ENCODE results near the gene RPL10A.
A peak's percentile ranks its signal among the peaks of the same experiment; 100 is the strongest.

RPL10A gene

GRCh38 chr6:35497571-35498421, 29.6 kb downstream of the RPL10A start:
- peak; percentile 30; the same call in 2 of the 3 replicates for ATAC-seq
- TF ChIP-seq ZNF565 (CRISPR knock-in tag; conservative IDR thresholded peaks at IDR 0.05; ENCODE audit: low read depth), result no peak
- TF ChIP-seq CSDC2 (CRISPR knock-in tag; IDR thresholded peaks at IDR 0.05), result 0 out of 2 replicates have a peak, but pooled peaks have one; percentile 23
- peak; percentile 33; the same call in 1 of the 2 replicates for TF ChIP-seq ZNF70 (CRISPR knock-in tag; IDR thresholded peaks at IDR 0.05)
- no peak; the same call in 1 of the 2 replicates for TF ChIP-seq ZFP30 (CRISPR knock-in tag; IDR thresholded peaks at IDR 0.05)
- peak; percentile 44; the same call in 1 of the 2 replicates for TF ChIP-seq TCF4 (CRISPR knock-in tag; IDR thresholded peaks at IDR 0.05; ENCODE audit: borderline replicate concordance)
- no peak for TF ChIP-seq ZC3H10 (CRISPR knock-in tag; IDR thresholded peaks at IDR 0.05)

GRCh38 chr6:35498422-35499067, 30.3 kb downstream of the RPL10A start:
- no peak for TF ChIP-seq SNAI2 (CRISPR knock-in tag; IDR thresholded peaks at IDR 0.05)
- no peak for TF ChIP-seq PPARA (CRISPR knock-in tag; IDR thresholded peaks at IDR 0.05; ENCODE audit: borderline replicate concordance)
- TF ChIP-seq BACH2 (CRISPR knock-in tag; IDR thresholded peaks at IDR 0.05; ENCODE audit: borderline replicate concordance), result no peak
- TF ChIP-seq ARNTL (CRISPR knock-in tag; IDR thresholded peaks at IDR 0.05; ENCODE audit: borderline replicate concordance, low read depth), result no peak
- no peak for TF ChIP-seq ZC3H10 (CRISPR knock-in tag; IDR thresholded peaks at IDR 0.05)
- TF ChIP-seq POU6F1 (CRISPR knock-in tag; IDR thresholded peaks at IDR 0.05; ENCODE audit: borderline replicate concordance, low read depth), result no peak
- no peak for TF ChIP-seq ISL1 (CRISPR knock-in tag; IDR thresholded peaks at IDR 0.05)
- no peak for TF ChIP-seq ZFP30 (CRISPR knock-in tag; IDR thresholded peaks at IDR 0.05)
- no peak for TF ChIP-seq ZNF8 (CRISPR knock-in tag; IDR thresholded peaks at IDR 0.05)
- TF ChIP-seq ESRRG (CRISPR knock-in tag; IDR thresholded peaks at IDR 0.05), result no peak
- no peak for TF ChIP-seq CSRNP3 (CRISPR knock-in tag; IDR thresholded peaks at IDR 0.05)
- TF ChIP-seq CSDC2 (CRISPR knock-in tag; IDR thresholded peaks at IDR 0.05), result no peak
- TF ChIP-seq GLIS3 (CRISPR knock-in tag; IDR thresholded peaks at IDR 0.05), result no peak
- no peak for TF ChIP-seq TSHZ2 (CRISPR knock-in tag; IDR thresholded peaks at IDR 0.05)
- TF ChIP-seq OSR1 (CRISPR knock-in tag; IDR thresholded peaks at IDR 0.05), result no peak
- TF ChIP-seq TOX (CRISPR knock-in tag; IDR thresholded peaks at IDR 0.05; ENCODE audit: borderline replicate concordance), result no peak
- TF ChIP-seq ZFP3 (CRISPR knock-in tag; IDR thresholded peaks at IDR 0.05), result no peak
- TF ChIP-seq ZNF70 (CRISPR knock-in tag; IDR thresholded peaks at IDR 0.05), result no peak
- no peak for TF ChIP-seq CREB5 (CRISPR knock-in tag; IDR thresholded peaks at IDR 0.05; ENCODE audit: low read depth)
- TF ChIP-seq ZNF565 (CRISPR knock-in tag; conservative IDR thresholded peaks at IDR 0.05; ENCODE audit: low read depth), result no peak
- no peak for ATAC-seq

- TF ChIP-seq TCF4 (CRISPR knock-in tag; IDR thresholded peaks at IDR 0.05; ENCODE audit: borderline replicate concordance), result no peak
- no peak for TF ChIP-seq GLIS3 (CRISPR knock-in tag; IDR thresholded peaks at IDR 0.05)
- TF ChIP-seq BACH2 (CRISPR knock-in tag; IDR thresholded peaks at IDR 0.05; ENCODE audit: borderline replicate concordance), result no peak
- TF ChIP-seq RARB (CRISPR knock-in tag; IDR thresholded peaks at IDR 0.05), result no peak
- no peak for TF ChIP-seq ZNF70 (CRISPR knock-in tag; IDR thresholded peaks at IDR 0.05)
- TF ChIP-seq ARNTL (CRISPR knock-in tag; IDR thresholded peaks at IDR 0.05; ENCODE audit: borderline replicate concordance, low read depth), result no peak
- TF ChIP-seq SNAI2 (CRISPR knock-in tag; IDR thresholded peaks at IDR 0.05), result no peak
- no peak for TF ChIP-seq TOX (CRISPR knock-in tag; IDR thresholded peaks at IDR 0.05; ENCODE audit: borderline replicate concordance)
- no peak for TF ChIP-seq TSHZ2 (CRISPR knock-in tag; IDR thresholded peaks at IDR 0.05)
- no peak for TF ChIP-seq ZC3H10 (CRISPR knock-in tag; IDR thresholded peaks at IDR 0.05)
- no peak for TF ChIP-seq ZFP3 (CRISPR knock-in tag; IDR thresholded peaks at IDR 0.05)
- ATAC-seq, result no peak
Measured at GRCh38 chr6:35499372-35499771, 31.2 kb downstream of the RPL10A start.

Data from SK-N-SH treated with all-trans-retinoic acid at 6 μM for 48 hours (cell line).